GM12891 (cell line): ENCODE data around the gene VPS13D.

Experiments
- PAX5 ChIP-seq: IDR thresholded peaks from 2 replicates; pipeline ENCODE4 v1.6.1; 2011; ENCODE audit warnings: low read length, moderate library complexity, mild to moderate bottlenecking; ENCODE audit not compliant: insufficient read depth, severe bottlenecking
- POLR2A ChIP-seq: IDR thresholded peaks from 2 replicates; pipeline ENCODE4 v1.6.1; 2011; ENCODE audit warnings: low read depth, low read length, control low read depth
- POLR2AphosphoS5 ChIP-seq: IDR thresholded peaks from 2 replicates; pipeline ENCODE4 v1.6.1; 2011; ENCODE audit warnings: low read depth, low read length, control low read depth
- POU2F2 ChIP-seq: IDR thresholded peaks from 2 replicates; pipeline ENCODE4 v1.6.1; 2011; ENCODE audit warnings: low read depth, mild to moderate bottlenecking, control low read depth, low read length, moderate library complexity
- SPI1 ChIP-seq: IDR thresholded peaks from 2 replicates; pipeline ENCODE4 v1.6.1; 2011; ENCODE audit warnings: low read depth, low read length, control low read depth
- TAF1 ChIP-seq: IDR thresholded peaks from 2 replicates; pipeline ENCODE4 v1.6.1; 2011; ENCODE audit warnings: low read depth, low read length, control low read depth

- TF ChIP-seq POLR2A, result no peak
- TF ChIP-seq POLR2AphosphoS5, result no peak
- TF ChIP-seq SPI1, result no peak
- no peak for TF ChIP-seq TAF1
- TF ChIP-seq PAX5, result no peak
- peak; percentile 95 for TF ChIP-seq POU2F2
These were observed 25.7 kb upstream of the VPS13D start for GRCh38 chr1:12204140-12204539.
